Mesenchymal stem cell (in vitro differentiated cells and primary cell): ENCODE measurements around the gene AFAP1L2.

Experiments used
- DNase-seq: peaks from one replicate; pipeline ENCODE4 v3.0.0-alpha.2; 2013
- H2AFZ ChIP-seq: one replicate; pipeline ENCODE4 v1.6.1; 2013; ENCODE audit warnings: low read depth, mild to moderate bottlenecking, control low read depth, inconsistent platforms, low read length, moderate library complexity
- H2AK5ac ChIP-seq: 2 replicates; pipeline ENCODE4 v1.6.1; 2013; ENCODE audit warnings: low read length, moderate library complexity, mild to moderate bottlenecking, inconsistent platforms; ENCODE audit not compliant: severe bottlenecking
- H2BK120ac ChIP-seq: one replicate; pipeline ENCODE4 v1.6.1; 2013; ENCODE audit warnings: low read depth, mild to moderate bottlenecking, inconsistent platforms, low read length, moderate library complexity
- H2BK12ac ChIP-seq, 2 experiments: one replicate each; pipeline ENCODE4 v1.6.1; 2013; ENCODE audit warnings: inconsistent platforms in 2 of 2, low read length in 2 of 2, mild to moderate bottlenecking in 2 of 2, moderate library complexity in 2 of 2, control low read depth in 1 of 2
- H2BK15ac ChIP-seq: one replicate; pipeline ENCODE4 v1.6.1; 2013; ENCODE audit warnings: mild to moderate bottlenecking, low read depth, inconsistent platforms; ENCODE audit not compliant: poor library complexity, severe bottlenecking
- H2BK5ac ChIP-seq: 2 replicates; pipeline ENCODE4 v1.6.1; 2013; ENCODE audit warnings: low read depth, mild to moderate bottlenecking, low read length, control low read depth, inconsistent platforms; ENCODE audit not compliant: poor library complexity, severe bottlenecking
- H3K14ac ChIP-seq, 2 experiments: one replicate each; pipeline ENCODE4 v1.6.1; 2013; ENCODE audit warnings: inconsistent platforms in 2 of 2, low read length in 2 of 2, control low read depth in 1 of 2, mild to moderate bottlenecking in 1 of 2, moderate library complexity in 1 of 2
- H3K18ac ChIP-seq, 2 experiments: one replicate each; pipeline ENCODE4 v1.6.1; 2013; ENCODE audit warnings: inconsistent platforms in 2 of 2, low read length in 2 of 2, control low read depth in 1 of 2, low read depth in 1 of 2, mild to moderate bottlenecking in 1 of 2
- H3K23ac ChIP-seq, 2 experiments: one replicate each; pipeline ENCODE4 v1.6.1; 2013; ENCODE audit warnings: inconsistent platforms in 2 of 2, low read length in 2 of 2, mild to moderate bottlenecking in 2 of 2, moderate library complexity in 2 of 2, control low read depth in 1 of 2
- H3K27ac ChIP-seq: 2 replicates; pipeline ENCODE4 v1.5.1; 2013; ENCODE audit warnings: mild to moderate bottlenecking, moderate library complexity, low read length, control low read depth, inconsistent platforms; ENCODE audit not compliant: poor library complexity, severe bottlenecking
- H3K27me3 ChIP-seq, 2 experiments: 2 replicates each; pipeline versions ENCODE4 v1.6.1 to v1.7.0; 2013; ENCODE audit warnings: low read length in 2 of 2, mild to moderate bottlenecking in 2 of 2, moderate library complexity in 2 of 2, control low read depth in 1 of 2, inconsistent platforms in 1 of 2; ENCODE audit not compliant: control insufficient read depth in 1 of 2, insufficient read depth in 1 of 2
- H3K36me3 ChIP-seq, 2 experiments: 2 replicates each; pipeline versions ENCODE4 v1.6.1 to v1.7.0; 2013; ENCODE audit warnings: low read length in 2 of 2, control low read depth in 1 of 2, inconsistent platforms in 1 of 2, low read depth in 1 of 2, mild to moderate bottlenecking in 1 of 2; ENCODE audit not compliant: insufficient read depth in 2 of 2, control insufficient read depth in 1 of 2
- H3K4ac ChIP-seq, 2 experiments: one replicate each; pipeline ENCODE4 v1.6.1; 2013; ENCODE audit warnings: inconsistent platforms in 2 of 2, low read length in 2 of 2, mild to moderate bottlenecking in 2 of 2, moderate library complexity in 2 of 2, control low read depth in 1 of 2, low read depth in 1 of 2
- H3K4me1 ChIP-seq: 2 replicates; pipeline ENCODE4 v1.6.1; 2013; ENCODE audit warnings: low read depth, low read length, control low read depth; ENCODE audit not compliant: control insufficient read depth, insufficient read depth
- H3K4me2 ChIP-seq: 2 replicates; pipeline ENCODE4 v1.6.1; 2013; ENCODE audit warnings: low read length, mild to moderate bottlenecking, inconsistent platforms; ENCODE audit not compliant: poor library complexity, severe bottlenecking
- H3K4me3 ChIP-seq, 2 experiments: 2 replicates each; pipeline versions ENCODE4 v1.5.1 to v1.7.0; 2013; ENCODE audit warnings: low read length in 2 of 2, mild to moderate bottlenecking in 2 of 2, control low read depth in 1 of 2, low read depth in 1 of 2; ENCODE audit not compliant: insufficient read depth in 1 of 2
- H3K79me1 ChIP-seq: replicated peaks from 2 replicates; pipeline ENCODE4 v1.6.1; 2013; ENCODE audit warnings: mild to moderate bottlenecking, control low read depth, low read length, inconsistent platforms; ENCODE audit not compliant: poor library complexity, severe bottlenecking
- H3K9ac ChIP-seq: 2 replicates; pipeline ENCODE4 v1.7.0; 2013; ENCODE audit warnings: mild to moderate bottlenecking, low read length, moderate library complexity
- H3K9me3 ChIP-seq: 2 replicates; pipeline ENCODE4 v1.7.0; 2013; ENCODE audit warnings: mild to moderate bottlenecking, low read length; ENCODE audit not compliant: control insufficient read depth
- H4K8ac ChIP-seq: one replicate; pipeline ENCODE4 v1.6.1; 2013; ENCODE audit warnings: inconsistent platforms, mild to moderate bottlenecking, low read length, moderate library complexity
- H4K91ac ChIP-seq: one replicate; pipeline ENCODE4 v1.6.1; 2013; ENCODE audit warnings: mild to moderate bottlenecking, low read length, inconsistent platforms
- WGBS: methylation state at CpG from one replicate; pipeline ENCODE4 v1.1.7; 2013; ENCODE audit warnings: mixed read lengths; 5-methylcytosine and 5-hydroxymethylcytosine counted together

Gene AFAP1L2

GRCh38 chr10:114272696-114273095 lies 131.6 kb downstream of the AFAP1L2 start:
- Histone ChIP-seq H3K4me1 (peaks cover 12% of the 10 kb centered on the region), H3K4ac (peak overlapping the region in 1 of 2 experiments; percentile 60), H2AFZ (no peak overlapping the region), H4K91ac (peak overlapping the region; percentile 88), H2BK5ac (no peak overlapping the region), H3K36me3 (no peaks in the 10 kb centered on the region), H2BK120ac (peak overlapping the region; percentile 73), H3K23ac (no peak overlapping the region), H2AK5ac (peak overlapping the region; percentile 84), H2BK15ac (no peak overlapping the region), H3K9me3 (no peaks in the 10 kb centered on the region), H3K4me3 (no peak overlapping the region), H2BK12ac (peak overlapping the region; percentile 49 to 89), H3K9ac (no peak overlapping the region), H3K18ac (peak overlapping the region in 1 of 2 experiments; percentile 80), H3K4me2 (no peak overlapping the region), H3K27me3 (peaks cover 2 to 46% of the 10 kb centered on the region in 2 experiments), H3K79me1 (no peaks in the 10 kb centered on the region), H3K27ac (no peak overlapping the region), H4K8ac (peak overlapping the region; percentile 76), H3K14ac (peak overlapping the region in 1 of 2 experiments; percentile 35)
- 94% methylated on average over 6 of the region's 6 CpGs for WGBS
- no peak for DNase-seq

- Histone ChIP-seq H3K4me3 (no peak overlapping the region), H3K23ac (no peak overlapping the region), H3K27ac (peak overlapping the region; percentile 42), H3K27me3 (peaks cover 0 to 43% of the 10 kb centered on the region in 2 experiments), H2BK12ac (peak overlapping the region; percentile 67 to 76), H2BK5ac (no peak overlapping the region), H3K36me3 (no peaks in the 10 kb centered on the region), H3K14ac (no peak overlapping the region), H2BK120ac (no peak overlapping the region), H4K8ac (peak overlapping the region; percentile 36), H3K4me1 (peaks cover 12% of the 10 kb centered on the region), H3K79me1 (no peaks in the 10 kb centered on the region), H3K4me2 (no peak overlapping the region), H2AK5ac (no peak overlapping the region), H3K9me3 (no peaks in the 10 kb centered on the region), H3K9ac (peak overlapping the region; percentile 35), H3K4ac (no peak overlapping the region), H4K91ac (peak overlapping the region; percentile 67), H2BK15ac (no peak overlapping the region), H3K18ac (peak overlapping the region in 1 of 2 experiments; percentile 75), H2AFZ (no peak overlapping the region)
- WGBS = 5% methylated on average over 4 of the region's 4 CpGs
- peak; percentile 98 for DNase-seq
These were observed 132.5 kb downstream of the AFAP1L2 start for GRCh38 chr10:114271779-114272167.

- no peak for DNase-seq
- peaks cover 12% of the 10 kb centered on the region for H3K4me1 ChIP-seq
- H2BK15ac ChIP-seq = no peak overlapping the region
- no peaks in the 10 kb centered on the region for H3K9me3 ChIP-seq
- H2AFZ ChIP-seq = no peak overlapping the region
- H4K8ac ChIP-seq = no peak overlapping the region
- no peak overlapping the region for H3K4me3 ChIP-seq
- peak overlapping the region; percentile 12 for H2BK120ac ChIP-seq
- no peak overlapping the region for H3K23ac ChIP-seq
- H3K14ac ChIP-seq = no peak overlapping the region
- H2AK5ac ChIP-seq = no peak overlapping the region
- H3K36me3 ChIP-seq = no peaks in the 10 kb centered on the region
- H3K18ac ChIP-seq = peak overlapping the region; percentile 3 to 28
- H3K79me1 ChIP-seq = no peaks in the 10 kb centered on the region
- no peak overlapping the region for H3K4me2 ChIP-seq
- no CpG with 5 or more reads among the region's 3 CpGs for WGBS
- peak overlapping the region; percentile 16 to 94 for H3K4ac ChIP-seq
- peak overlapping the region; percentile 38 for H3K27ac ChIP-seq
- no peak overlapping the region for H4K91ac ChIP-seq
- peak overlapping the region; percentile 38 to 91 for H2BK12ac ChIP-seq
- peaks cover 0 to 41% of the 10 kb centered on the region in 2 experiments for H3K27me3 ChIP-seq
- no peak overlapping the region for H2BK5ac ChIP-seq
- H3K9ac ChIP-seq = no peak overlapping the region
These were observed 133.1 kb downstream of the AFAP1L2 start for GRCh38 chr10:114271075-114271778.

DNA sequence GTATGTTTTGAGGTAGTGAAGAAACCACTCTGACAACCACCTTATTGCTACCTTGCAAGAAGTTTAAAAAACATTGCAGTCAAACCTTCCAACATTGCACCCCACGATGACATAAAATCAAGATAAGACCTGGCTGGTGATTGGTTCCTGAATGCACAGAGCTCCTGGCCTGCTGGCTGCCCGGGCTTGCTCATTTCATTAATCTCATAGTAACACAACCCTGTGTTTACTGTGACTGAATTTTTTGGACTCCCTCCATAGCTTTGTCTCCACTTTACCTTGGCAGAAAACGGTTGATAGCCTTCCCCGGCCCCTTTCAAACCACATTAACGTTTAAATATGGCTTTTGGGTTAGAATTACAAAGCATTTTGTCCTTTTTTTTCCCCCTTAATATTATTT lies 137.8 kb downstream of the AFAP1L2 start:
- H2BK5ac ChIP-seq = no peak overlapping the region
- WGBS = 75% methylated on average over 2 of the region's 5 CpGs
- H3K4ac ChIP-seq = no peak overlapping the region

More for the DNA sequence above, 137.8 kb downstream of the AFAP1L2 start:
- Histone ChIP-seq H2AFZ (no peak overlapping the region), H3K27ac (no peak overlapping the region), H3K9ac (peak overlapping the region; percentile 53), H4K91ac (no peak overlapping the region), H3K79me1 (no peaks in the 10 kb centered on the region), H3K9me3 (no peaks in the 10 kb centered on the region), H4K8ac (no peak overlapping the region), H3K4me3 (peak overlapping the region in 1 of 2 experiments; percentile 2), H2BK15ac (no peak overlapping the region), H3K14ac (no peak overlapping the region), H3K23ac (no peak overlapping the region), H3K4me1 (peaks cover 6% of the 10 kb centered on the region), H3K36me3 (no peaks in the 10 kb centered on the region), H3K4me2 (no peak overlapping the region), H3K27me3 (peaks cover 0 to 19% of the 10 kb centered on the region in 2 experiments), H2BK120ac (no peak overlapping the region), H2BK12ac (no peak overlapping the region), H2AK5ac (no peak overlapping the region), H3K18ac (no peak overlapping the region)
- DNase-seq = no peak
